OCI-LY1 (cell line): ENCODE data around the gene DAND5.

Experiments used
- CTCF ChIP-seq: fragments of 200-600 bp; sonication (generic), shearing (Covaris generic); IDR thresholded peaks from 2 replicates; pipeline ENCODE4 v1.5.1; 2017; ENCODE audit warnings: mild to moderate bottlenecking, antibody characterized with exemption, low read length, moderate library complexity, mixed read lengths
- EZH2 ChIP-seq: fragments of 200-600 bp; sonication (generic), shearing (Covaris generic); IDR thresholded peaks from 2 replicates; pipeline ENCODE4 v1.8.0; 2017; ENCODE audit warnings: borderline replicate concordance, mixed run types, mild to moderate bottlenecking, antibody characterized with exemption, low read length, moderate library complexity, mixed read lengths

- TF ChIP-seq CTCF, result no peak
- TF ChIP-seq EZH2, result no peak
Measured at GRCh38 chr19:12949363-12950283, 19.8 kb upstream of the DAND5 start.
